GM12864 (cell line): ENCODE results near the gene IER5.

Experiments used
- DNase-seq: peaks from one replicate; pipeline ENCODE4 v3.0.0-alpha.2; 2011; ENCODE audit warnings: low read depth
- H3K4me3 ChIP-seq: 2 replicates; pipeline ENCODE4 v1.5.1; 2011; ENCODE audit warnings: mild to moderate bottlenecking, low read depth, low read length, control low read depth
- CTCF ChIP-seq: IDR thresholded peaks from 2 replicates; pipeline ENCODE4 v1.5.1; 2011; ENCODE audit warnings: low read depth, mild to moderate bottlenecking, moderate library complexity, low read length, control low read depth, inconsistent platforms; ENCODE audit errors: missing control alignments

IER5 gene

DNA sequence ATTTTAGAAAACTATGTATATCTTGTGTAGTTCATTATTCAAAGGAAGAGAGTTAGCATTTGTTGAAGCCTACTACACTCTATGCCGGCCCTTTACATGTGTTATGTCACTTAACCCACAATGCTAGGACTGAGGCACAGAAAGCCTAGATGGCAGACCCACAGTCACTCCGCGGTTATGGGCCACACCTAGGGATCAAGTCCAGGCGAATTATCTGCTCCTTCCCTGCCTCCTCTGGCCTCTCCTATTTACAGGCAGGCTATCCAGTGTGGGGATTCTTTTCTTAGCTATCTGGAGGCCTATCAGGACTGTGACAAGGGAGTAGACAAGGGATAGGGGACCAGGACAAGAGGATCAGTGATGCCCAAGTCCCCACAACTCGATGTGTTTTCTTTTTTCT lies 33.0 kb downstream of the IER5 start:
- TF ChIP-seq CTCF = no peak
- no peak for DNase-seq
- no peak overlapping the region for H3K4me3 ChIP-seq

GRCh38 chr1:181122222-181122621 lies 33.7 kb downstream of the IER5 start:
- no peak for DNase-seq
- no peak for TF ChIP-seq CTCF
- no peak overlapping the region for H3K4me3 ChIP-seq

- DNase-seq = no peak
- no peak for TF ChIP-seq CTCF
- H3K4me3 ChIP-seq = no peak overlapping the region
These were observed 34.7 kb downstream of the IER5 start for GRCh38 chr1:181123173-181123572.

DNA sequence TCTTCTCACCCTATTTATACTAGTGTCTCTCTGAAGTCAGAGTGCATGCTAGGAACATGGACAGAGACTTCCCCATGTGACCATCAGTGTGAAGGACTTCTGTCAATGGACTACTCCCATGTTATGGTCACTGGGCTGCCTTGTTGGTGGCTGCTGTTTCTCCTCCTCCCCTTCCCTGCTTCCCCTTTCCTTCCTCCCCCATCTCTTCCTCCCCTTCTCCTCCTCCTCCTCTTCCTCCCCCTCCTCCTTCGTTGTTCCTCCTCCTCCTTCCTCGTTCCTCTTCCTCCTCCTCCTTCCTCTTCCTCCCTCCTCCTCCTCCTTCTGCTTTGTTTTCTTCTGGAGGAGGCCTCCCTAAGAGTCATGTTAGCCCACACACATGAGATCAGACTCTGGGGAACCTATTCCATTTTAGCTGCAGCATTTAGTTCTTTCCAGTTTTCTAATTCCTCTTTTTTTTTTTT lies 35.8 kb downstream of the IER5 start:
- DNase-seq = no peak
- H3K4me3 ChIP-seq = no peak overlapping the region
- TF ChIP-seq CTCF = no peak

DNA sequence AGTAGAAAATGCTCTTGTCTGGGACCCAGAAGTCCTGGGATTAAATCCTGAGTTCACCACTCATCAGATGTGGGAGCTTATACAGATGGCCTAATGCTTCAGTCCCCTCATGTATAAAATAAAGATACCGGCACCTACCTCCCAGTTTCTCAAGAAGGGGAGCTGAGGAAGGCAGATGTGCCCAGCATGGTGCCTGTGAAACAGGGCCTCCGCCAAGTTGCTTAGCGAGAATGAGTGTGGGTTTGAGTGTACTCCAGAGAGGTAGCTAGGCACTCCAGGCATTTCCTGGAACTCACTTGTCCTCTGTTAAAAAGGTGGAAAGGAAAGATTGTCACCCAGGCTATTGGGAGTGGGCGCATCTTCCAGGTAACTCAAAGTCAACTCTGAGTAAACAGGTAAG lies 37.8 kb downstream of the IER5 start:
- TF ChIP-seq CTCF = no peak
- no peak for DNase-seq
- H3K4me3 ChIP-seq = no peak overlapping the region

GRCh38 chr1:181126871-181127587 lies 38.5 kb downstream of the IER5 start:
- no peak for DNase-seq
- H3K4me3 ChIP-seq = no peak overlapping the region
- TF ChIP-seq CTCF = no peak

DNA sequence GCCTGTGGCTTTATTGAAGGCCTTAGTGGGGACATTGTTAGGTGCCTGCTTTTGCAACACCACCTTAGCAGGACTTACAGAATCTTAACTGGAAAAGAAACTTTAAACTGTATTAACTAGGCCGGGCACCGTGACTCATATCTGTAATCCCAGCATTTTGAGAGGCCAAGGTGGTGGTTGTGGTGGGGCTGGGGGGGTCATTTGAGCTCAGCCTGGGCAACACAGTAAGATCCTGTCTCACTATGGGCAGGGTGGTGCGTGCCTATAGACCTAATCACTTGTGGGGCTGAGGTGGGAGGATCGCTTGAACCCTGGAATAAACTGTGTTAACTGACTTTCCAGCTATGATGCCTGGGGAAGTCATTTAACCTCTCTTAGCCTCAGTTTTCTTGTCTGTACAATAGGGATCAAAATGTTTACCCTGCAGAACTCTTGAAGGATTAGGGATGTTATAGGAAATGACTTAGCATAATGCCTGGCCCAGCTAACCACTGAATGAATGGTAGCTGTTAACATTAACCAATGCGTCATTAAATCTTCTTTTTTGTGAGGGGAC lies 39.5 kb downstream of the IER5 start:
- no peak for TF ChIP-seq CTCF
- H3K4me3 ChIP-seq = no peak overlapping the region; the same call in 1 of the 2 replicates
- no peak for DNase-seq
